PC-9 (cell line): ENCODE results near the gene ERI3. TPM values are rescaled to one million over a fixed set of nuclear protein-coding genes. Genes with fewer than 3 reads are reported as not detected.

ENCODE experiments used
- BruUV-seq: library from RNA; stranded (reverse); fragments of 400-500 nt; replicated peaks from 2 replicates; lab custom pipeline; 2021; lab: Mats Ljungman, UMichigan
- CTCF ChIA-PET: fragments of 300-600 bp; sonication (Branson Sonifier 250); formaldehyde crosslinking; loops from one replicate; lab custom pipeline; 2022; ENCODE audit warnings: antibody characterized with exemption; lab: Charles Lee
- POLR2A ChIA-PET: fragments of 300-600 bp; sonication (Branson Sonifier 250); formaldehyde crosslinking; loops from one replicate; lab custom pipeline; 2022; ENCODE audit warnings: antibody characterized with exemption; ENCODE audit not compliant: unreplicated experiment; lab: Charles Lee
- DNase-seq, 2 experiments: peaks; one replicate each; pipeline versions ENCODE4 v3.0.0 to v3.0.0-alpha.2; 2015 to 2022; ENCODE audit warnings: mixed read lengths in 1 of 2
- H2AFZ ChIP-seq: fragments of 200-600 bp; sonication (generic); 2 replicates; pipeline ENCODE4 v1.8.1; 2017; ENCODE audit warnings: antibody characterized with exemption
- H3F3A ChIP-seq: fragments of 200-600 bp; sonication (generic); 2 replicates; pipeline ENCODE4 v1.8.1; 2017; ENCODE audit warnings: antibody characterized with exemption, mild to moderate bottlenecking, low read depth; ENCODE audit not compliant: insufficient read depth
- H3K27ac ChIP-seq: fragments of 200-600 bp; sonication (generic); 2 replicates; pipeline ENCODE4 v1.6.1; 2016; ENCODE audit warnings: mixed run types
- H3K27me3 ChIP-seq: fragments of 200-600 bp; sonication (generic); 2 replicates; pipeline ENCODE4 v1.6.1; 2016; ENCODE audit warnings: low read depth, mixed run types; ENCODE audit not compliant: insufficient read depth
- H3K36me3 ChIP-seq: fragments of 200-600 bp; sonication (generic); 2 replicates; pipeline ENCODE4 v1.6.1; 2016; ENCODE audit warnings: low read depth, mixed run types
- H3K4me1 ChIP-seq: fragments of 200-600 bp; sonication (generic); replicated peaks from 2 replicates; pipeline ENCODE4 v1.6.1; 2016; ENCODE audit warnings: mixed run types; ENCODE audit not compliant: insufficient read depth
- H3K4me2 ChIP-seq: fragments of 200-600 bp; sonication (generic); 2 replicates; pipeline ENCODE4 v1.6.1; 2017; ENCODE audit warnings: mixed run types
- H3K4me3 ChIP-seq: fragments of 200-600 bp; sonication (generic); 2 replicates; pipeline ENCODE4 v1.6.1; 2016; ENCODE audit warnings: mixed run types
- H3K79me2 ChIP-seq: fragments of 200-600 bp; sonication (generic); 2 replicates; pipeline ENCODE4 v1.6.1; 2017; ENCODE audit warnings: low read depth, mixed run types
- H3K9me2 ChIP-seq: fragments of 200-600 bp; sonication (generic); 2 replicates; pipeline ENCODE4 v1.8.1; 2017; ENCODE audit warnings: mild to moderate bottlenecking; ENCODE audit not compliant: insufficient read depth
- H3K9me3 ChIP-seq: fragments of 200-600 bp; sonication (generic); 2 replicates; pipeline ENCODE4 v1.8.1; 2016; ENCODE audit warnings: low read depth; ENCODE audit not compliant: insufficient read depth
- H4K20me1 ChIP-seq: fragments of 200-600 bp; sonication (generic); 2 replicates; pipeline ENCODE4 v1.8.1; 2017; ENCODE audit not compliant: insufficient read depth
- EZH2 ChIP-seq: fragments of 200-600 bp; sonication (generic); IDR thresholded peaks from 2 replicates; pipeline ENCODE4 v1.8.0; 2017; ENCODE audit warnings: antibody characterized with exemption, low read depth
- intact Hi-C: fragments of 100-400 bp; cut with micrococcal nuclease; formaldehyde crosslinking; loops from one replicate; pipeline ENCODE4 v1.10.0; 2022; ENCODE audit not compliant: unreplicated experiment
- total RNA-seq: library from RNA; stranded (reverse); gene quantifications from 2 replicates; pipeline ENCODE4 v1.2.3, GENCODE V29; 2021
- TF ChIP-seq, protein P1 (sequence below): fragments of 200-600 bp; sonication (generic); conservative IDR thresholded peaks from 2 replicates; pipeline ENCODE4 v1.6.1; 2017; ENCODE audit warnings: mixed run types, antibody characterized with exemption, mild to moderate bottlenecking, moderate library complexity

Gene ERI3
- total RNA-seq, 1 experiment from 2014 or later = 120 TPM

DNA sequence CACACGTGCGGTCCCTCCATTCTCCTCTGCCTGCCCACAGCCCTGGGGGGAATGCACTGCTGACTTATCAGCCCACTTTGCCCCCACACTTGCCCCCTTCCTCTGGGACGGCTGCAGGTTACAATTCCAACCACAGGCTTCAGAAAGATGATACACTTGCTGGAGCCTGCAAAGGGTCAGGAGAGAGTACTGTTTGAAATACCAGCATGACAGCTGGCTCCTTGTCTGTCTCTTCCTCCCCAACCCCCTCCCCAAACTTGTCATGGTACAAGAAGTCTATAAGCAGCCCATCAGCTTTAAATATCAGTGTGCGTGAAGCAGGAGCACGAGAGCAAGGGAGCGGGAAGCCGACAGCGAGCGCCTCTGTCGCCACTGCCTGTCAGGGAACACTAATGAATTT, 62.4 kb downstream of the ERI3 start:
- Histone ChIP-seq H3K9me3 (no peaks in the 10 kb centered on the region), H2AFZ (no peak overlapping the region), H3K9me2 (no peaks in the 10 kb centered on the region), H3K79me2 (no peaks in the 10 kb centered on the region), H3K27ac (no peak overlapping the region), H3K4me1 (no peaks in the 10 kb centered on the region), H3K4me2 (no peak overlapping the region), H3K27me3 (no peaks in the 10 kb centered on the region), H3F3A (no peaks in the 10 kb centered on the region), H3K4me3 (no peak overlapping the region), H4K20me1 (no peaks in the 10 kb centered on the region; the same call in 1 of the 2 replicates), H3K36me3 (peaks cover 10% of the 10 kb centered on the region; the same call in 1 of the 2 replicates)
- ChIA-PET POLR2A (no interaction called here), CTCF (no interaction called here)
- no TSS peak for BruUV-seq
- intact Hi-C loops = no loop called here
- DNase-seq = no peak
- TF ChIP-seq, protein P1, sequence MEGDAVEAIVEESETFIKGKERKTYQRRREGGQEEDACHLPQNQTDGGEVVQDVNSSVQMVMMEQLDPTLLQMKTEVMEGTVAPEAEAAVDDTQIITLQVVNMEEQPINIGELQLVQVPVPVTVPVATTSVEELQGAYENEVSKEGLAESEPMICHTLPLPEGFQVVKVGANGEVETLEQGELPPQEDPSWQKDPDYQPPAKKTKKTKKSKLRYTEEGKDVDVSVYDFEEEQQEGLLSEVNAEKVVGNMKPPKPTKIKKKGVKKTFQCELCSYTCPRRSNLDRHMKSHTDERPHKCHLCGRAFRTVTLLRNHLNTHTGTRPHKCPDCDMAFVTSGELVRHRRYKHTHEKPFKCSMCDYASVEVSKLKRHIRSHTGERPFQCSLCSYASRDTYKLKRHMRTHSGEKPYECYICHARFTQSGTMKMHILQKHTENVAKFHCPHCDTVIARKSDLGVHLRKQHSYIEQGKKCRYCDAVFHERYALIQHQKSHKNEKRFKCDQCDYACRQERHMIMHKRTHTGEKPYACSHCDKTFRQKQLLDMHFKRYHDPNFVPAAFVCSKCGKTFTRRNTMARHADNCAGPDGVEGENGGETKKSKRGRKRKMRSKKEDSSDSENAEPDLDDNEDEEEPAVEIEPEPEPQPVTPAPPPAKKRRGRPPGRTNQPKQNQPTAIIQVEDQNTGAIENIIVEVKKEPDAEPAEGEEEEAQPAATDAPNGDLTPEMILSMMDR = no peak
- no peak for TF ChIP-seq EZH2

- H3K4me2 ChIP-seq = no peak overlapping the region
- intact Hi-C loops = no loop called here
- peaks cover 7% of the 10 kb centered on the region; the same call in 1 of the 2 replicates for H4K20me1 ChIP-seq
- TF ChIP-seq, protein P1 = no peak
- no peak for TF ChIP-seq EZH2
- ChIA-PET POLR2A (no interaction called here), CTCF (no interaction called here)
- no peak overlapping the region for H3K4me3 ChIP-seq
- DNase-seq = no peak
- no peaks in the 10 kb centered on the region for H3K9me2 ChIP-seq
- 0 out of 2 replicates have a peak, but pooled peaks cover 4% of the 10 kb centered on the region for H3K36me3 ChIP-seq
- no peak overlapping the region for H3K27ac ChIP-seq
- no peak overlapping the region for H2AFZ ChIP-seq
- no peaks in the 10 kb centered on the region for H3K79me2 ChIP-seq
- no peaks in the 10 kb centered on the region for H3F3A ChIP-seq
- no peaks in the 10 kb centered on the region for H3K27me3 ChIP-seq
- H3K4me1 ChIP-seq = no peaks in the 10 kb centered on the region
- no TSS peak for BruUV-seq
- no peaks in the 10 kb centered on the region for H3K9me3 ChIP-seq
These were observed 64.6 kb downstream of the ERI3 start for GRCh38 chr1:44290250-44291094.

DNA sequence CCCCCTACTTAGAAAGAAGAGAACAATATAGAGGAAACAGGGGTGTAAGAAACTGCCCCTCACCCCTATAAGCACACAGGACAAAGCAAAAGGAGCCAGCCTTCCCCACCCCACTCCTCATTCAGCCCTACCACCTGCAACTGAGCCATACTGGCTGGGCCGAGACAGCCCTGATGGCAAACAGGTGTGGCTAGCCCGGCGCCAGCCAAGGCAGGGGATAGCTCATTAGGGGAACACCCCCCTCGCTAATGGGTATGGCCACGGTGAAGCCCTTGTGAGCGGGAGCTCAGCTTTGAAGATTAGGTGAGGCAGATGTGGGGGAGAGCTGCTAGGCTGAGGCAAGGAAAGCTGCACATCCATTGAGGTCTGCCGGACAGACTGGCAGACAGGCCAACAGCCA, 65.5 kb downstream of the ERI3 start:
- 0 out of 2 replicates have a peak, but pooled peaks cover 4% of the 10 kb centered on the region for H3K36me3 ChIP-seq

More for the DNA sequence above, 65.5 kb downstream of the ERI3 start:
- TF ChIP-seq, protein P1 = no peak
- no peak for TF ChIP-seq EZH2
- Histone ChIP-seq H3K27ac (no peak overlapping the region), H3K4me2 (no peak overlapping the region), H3K4me1 (no peaks in the 10 kb centered on the region), H3K4me3 (no peak overlapping the region), H3K9me2 (no peaks in the 10 kb centered on the region), H4K20me1 (peaks cover 7% of the 10 kb centered on the region; the same call in 1 of the 2 replicates), H3F3A (no peaks in the 10 kb centered on the region), H3K9me3 (no peaks in the 10 kb centered on the region), H3K79me2 (no peaks in the 10 kb centered on the region), H3K27me3 (no peaks in the 10 kb centered on the region), H2AFZ (no peak overlapping the region)
- ChIA-PET CTCF (no interaction called here), POLR2A (no interaction called here)
- BruUV-seq = no TSS peak
- DNase-seq = no peak
- intact Hi-C loops = no loop called here
